Right lobe of liver (tissue), 6 donors: Measurements from ENCODE around the gene VIPR1. TPM values are rescaled to one million over a fixed set of nuclear protein-coding genes. Genes with fewer than 3 reads are reported as not detected.

ENCODE experiments used
- ATAC-seq, 4 donors: fragments of 200-7000 bp; cut with Tn5 transposase; one replicate each; pipeline ENCODE4 v1.9.1; 2020; ENCODE audit warnings: mild to moderate bottlenecking in 4 of 4, moderate library complexity in 4 of 4
- DNase-seq, 3 donors: peaks; one replicate each; pipeline ENCODE4 v3.0.0-alpha.2; 2020
- H3K27ac ChIP-seq, 3 donors: fragments of 200-600 bp; one replicate each; pipeline ENCODE4 v1.8.0; 2022
- H3K27me3 ChIP-seq, 2 donors: fragments of 200-600 bp; one replicate each; pipeline ENCODE4 v1.8.0; 2022
- H3K36me3 ChIP-seq, 4 donors: fragments of 200-600 bp; sonication (generic) in 1 of 4; one replicate each; pipeline versions ENCODE4 v1.5.1 to v1.8.0; 2017 to 2022; ENCODE audit warnings: control low read depth in 1 of 4
- H3K4me1 ChIP-seq, 4 donors: fragments of 200-600 bp; sonication (generic) in 1 of 4; one replicate each; pipeline versions ENCODE4 v1.5.1 to v1.8.0; 2017 to 2022; ENCODE audit warnings: control low read depth in 1 of 4
- H3K4me3 ChIP-seq, 3 donors: fragments of 200-600 bp; one replicate each; pipeline ENCODE4 v1.8.0; 2022
- H3K9me3 ChIP-seq, 4 donors: fragments of 200-600 bp; sonication (generic) in 1 of 4; one replicate each; pipeline versions ENCODE4 v1.5.1 to v1.8.0; 2017 to 2022; ENCODE audit warnings: control low read depth in 1 of 4
- CTCF ChIP-seq, 4 donors: fragments of 200-600 bp in 3 of 4; fragments of 450-650 bp in 1 of 4; IDR thresholded peaks; one replicate each; pipeline versions ENCODE4 v1.5.1 to v1.8.0; 2016 to 2022; ENCODE audit warnings: antibody characterized with exemption in 4 of 4, mild to moderate bottlenecking in 2 of 4
- POLR2A ChIP-seq: fragments of 450-650 bp; IDR thresholded peaks from one replicate; pipeline ENCODE4 v1.6.1; 2017; ENCODE audit warnings: antibody characterized with exemption, mild to moderate bottlenecking
- WGBS: methylation state at CpG from one replicate; pipeline ENCODE4 v1.1.6; 2018; ENCODE audit warnings: low coverage, low lambda C conversion rate; ENCODE audit not compliant: insufficient coverage; ENCODE audit errors: missing lambda C conversion rate; 5-methylcytosine and 5-hydroxymethylcytosine counted together
- intact Hi-C, 2 donors: fragments of 100-400 bp; cut with DNase I; formaldehyde crosslinking; loops; one replicate each; pipeline versions ENCODE4 v1.11.2 to v1.14.1; 2022
- total RNA-seq, 6 experiments: library from RNA; depleted of rRNA in 2 of 6; stranded (reverse); fragments of >200 nt in 2 of 6; fragmentation: NEBNext Ultra II Directional in 3 of 6; extraction: Animal tissue kit (Norgen Biotek cat#: 25700) in 3 of 6; gene quantifications; one replicate each; pipeline versions ENCODE4 v1.1.0 to v1.2.4, GENCODE V29; 2016 to 2023
- donor health status: DM: no; HTN: yes; CAD: no.
- donor health status: DM: no; HTN: no; CAD: no.
- donor health status: DM: no; HTN: no; CAD: no.
- donor health status: DM: no; HTN: yes; CAD: no.
- donor health status: DM: no; HTN: yes; CAD: no.

VIPR1 gene
- total RNA-seq, 6 experiments from 2014 or later, result 1.9 to 34.5 (median 18.2) TPM

- no peaks in the 10 kb centered on the region for H3K4me1 ChIP-seq
- WGBS, result no CpG with 5 or more reads among the region's 11 CpGs
- no peak for TF ChIP-seq POLR2A
- TF ChIP-seq CTCF (IDR thresholded peaks at IDR 0.05), result no peak
- no peak overlapping the region for H3K4me3 ChIP-seq
- no peak overlapping the region for H3K27ac ChIP-seq
- DNase-seq, result no peak
- no peak for ATAC-seq
- no peaks in the 10 kb centered on the region for H3K27me3 ChIP-seq
- no peaks in the 10 kb centered on the region for H3K36me3 ChIP-seq
- H3K9me3 ChIP-seq, result no peaks in the 10 kb centered on the region
- intact Hi-C loops, result no loop called here
Measured at GRCh38 chr3:42527368-42527917, 25.0 kb downstream of the VIPR1 start.

- DNase-seq (no peak), ATAC-seq (peak; percentile 38 to 66 (median 47))
- Histone ChIP-seq H3K27ac (no peak overlapping the region), H3K27me3 (no peaks in the 10 kb centered on the region), H3K36me3 (no peaks in the 10 kb centered on the region), H3K4me1 (no peaks in the 10 kb centered on the region), H3K4me3 (no peak overlapping the region), H3K9me3 (no peaks in the 10 kb centered on the region)
- TF ChIP-seq CTCF (IDR thresholded peaks at IDR 0.05), result no peak
- TF ChIP-seq POLR2A, result no peak
- WGBS, result 38% methylated on average over 2 of the region's 2 CpGs
- intact Hi-C loops, result no loop called here
Measured at GRCh38 chr3:42529468-42529867, 27.0 kb downstream of the VIPR1 start.

GRCh38 chr3:42530073-42530472 lies 27.6 kb downstream of the VIPR1 start:
- Histone ChIP-seq H3K4me1 (no peaks in the 10 kb centered on the region), H3K27me3 (no peaks in the 10 kb centered on the region), H3K4me3 (no peak overlapping the region), H3K27ac (no peak overlapping the region), H3K36me3 (no peaks in the 10 kb centered on the region), H3K9me3 (no peaks in the 10 kb centered on the region)
- intact Hi-C loops, result loop anchor here in 1 of 2 donors (10.0 kb wide), 1 partner anchor 305 kb away; no protein-coding TSS in a partner anchor
- ATAC-seq (no peak), DNase-seq (no peak)
- no peak for TF ChIP-seq CTCF (IDR thresholded peaks at IDR 0.05)
- TF ChIP-seq POLR2A, result no peak

GRCh38 chr3:42531470-42531869 lies 29.0 kb downstream of the VIPR1 start:
- Histone ChIP-seq H3K27me3 (no peaks in the 10 kb centered on the region), H3K36me3 (no peaks in the 10 kb centered on the region), H3K27ac (no peak overlapping the region), H3K4me1 (no peaks in the 10 kb centered on the region), H3K4me3 (no peak overlapping the region), H3K9me3 (no peaks in the 10 kb centered on the region)
- WGBS, result 100% methylated on average over 1 of the region's 6 CpGs
- TF ChIP-seq POLR2A, result no peak
- no peak for TF ChIP-seq CTCF (IDR thresholded peaks at IDR 0.05)
- DNase-seq, result no peak
- intact Hi-C loops, result loop anchor here in 1 of 2 donors (10.0 kb wide), 1 partner anchor 307 kb away; no protein-coding TSS in a partner anchor
- no peak for ATAC-seq

- H3K4me1 ChIP-seq, result no peaks in the 10 kb centered on the region
Measured at GRCh38 chr3:42532229-42532628, 29.8 kb downstream of the VIPR1 start.

More at GRCh38 chr3:42532229-42532628, 29.8 kb downstream of the VIPR1 start:
- intact Hi-C loops, result loop anchor here in 1 of 2 donors (10.0 kb wide), 1 partner anchor 307 kb away; no protein-coding TSS in a partner anchor
- no peaks in the 10 kb centered on the region for H3K9me3 ChIP-seq
- no peak for ATAC-seq
- peak in 1 of 3 donors; percentile 42 for DNase-seq
- no peaks in the 10 kb centered on the region for H3K27me3 ChIP-seq
- H3K4me3 ChIP-seq, result no peak overlapping the region
- no peaks in the 10 kb centered on the region for H3K36me3 ChIP-seq
- TF ChIP-seq POLR2A, result no peak
- TF ChIP-seq CTCF (IDR thresholded peaks at IDR 0.05), result no peak
- no peak overlapping the region for H3K27ac ChIP-seq
- WGBS, result 50% methylated on average over 1 of the region's 4 CpGs
